CD4-positive, alpha-beta T cell treated with Interleukin-4 for 1 hour (primary cell): ENCODE results near the gene CRTC1.

Source experiments
- DNase-seq, 2 donors: peaks; one replicate each; pipeline ENCODE4 v3.0.0-alpha.2; 2020 to 2022

CRTC1 gene

GRCh38 chr19:18750295-18750970 is 67.0 kb downstream of the CRTC1 start:
- no peak for DNase-seq

GRCh38 chr19:18751571-18751970 is 68.1 kb downstream of the CRTC1 start:
- DNase-seq: no peak

- DNase-seq: no peak
Measured at GRCh38 chr19:18754501-18754900, 71.0 kb downstream of the CRTC1 start.

GRCh38 chr19:18756896-18757295 is 73.4 kb downstream of the CRTC1 start:
- DNase-seq: no peak

GRCh38 chr19:18759304-18759994 is 76.0 kb downstream of the CRTC1 start:
- no peak for DNase-seq

GRCh38 chr19:18759995-18760426 is 76.5 kb downstream of the CRTC1 start:
- no peak for DNase-seq

- DNase-seq: no peak
Measured at GRCh38 chr19:18760440-18761383, 77.2 kb downstream of the CRTC1 start.

- no peak for DNase-seq
Measured at GRCh38 chr19:18761531-18762110, 78.1 kb downstream of the CRTC1 start.

- DNase-seq: no peak
Measured at GRCh38 chr19:18762125-18763023, 78.9 kb downstream of the CRTC1 start.

- no peak for DNase-seq
Measured at GRCh38 chr19:18763674-18764590, 80.5 kb downstream of the CRTC1 start.

GRCh38 chr19:18764591-18765051 is 81.1 kb downstream of the CRTC1 start:
- DNase-seq: no peak

- no peak for DNase-seq
Measured at GRCh38 chr19:18765224-18765623, 81.7 kb downstream of the CRTC1 start.

- no peak for DNase-seq
Measured at GRCh38 chr19:18768046-18768771, 84.7 kb downstream of the CRTC1 start.

- no peak for DNase-seq
Measured at GRCh38 chr19:18768997-18769891, 85.8 kb downstream of the CRTC1 start.

GRCh38 chr19:18769989-18770528 is 86.6 kb downstream of the CRTC1 start:
- no peak for DNase-seq

GRCh38 chr19:18770663-18771327 is 87.3 kb downstream of the CRTC1 start:
- no peak for DNase-seq

GRCh38 chr19:18771328-18772242 is 88.1 kb downstream of the CRTC1 start:
- no peak for DNase-seq
